HG03280 (cell line): ENCODE measurements around the gene TRIM49.
"Not testable (repeated sequence)": the region's sequence is repeated elsewhere in the genome, so short reads cannot be mapped to it uniquely, and the experiment has no call there.

ENCODE experiments used
- ATAC-seq: cut with Tn5 transposase; IDR thresholded peaks from one replicate; pipeline ENCODE4 v1.9.1; 2021; ENCODE audit warnings: mild to moderate bottlenecking, moderate library complexity; ENCODE audit not compliant: unreplicated experiment

TRIM49 gene

GRCh38 chr11:89808475-89808874, at the start of gene TRIM49:
TSS of gene TRIM49 (minus strand) at chr11:89808575. CDS start at chr11:89804469, 4,106 bp downstream.
- not testable (repeated sequence) for ATAC-seq

- not testable (repeated sequence) for ATAC-seq
Measured at GRCh38 chr11:89826694-89827093, 18.3 kb upstream of the TRIM49 start.

- ATAC-seq: not testable (repeated sequence)
Measured at GRCh38 chr11:89820008-89820407, 11.6 kb upstream of the TRIM49 start.

- not testable (repeated sequence) for ATAC-seq
Measured at GRCh38 chr11:89813535-89813934, 5.2 kb upstream of the TRIM49 start.

GRCh38 chr11:89787506-89788063, 20.8 kb downstream of the TRIM49 start:
- not testable (repeated sequence) for ATAC-seq

GRCh38 chr11:89785726-89786125, 22.6 kb downstream of the TRIM49 start:
- not testable (repeated sequence) for ATAC-seq

- ATAC-seq: not testable (repeated sequence)
Measured at GRCh38 chr11:89750822-89751221, 57.6 kb downstream of the TRIM49 start.
